ENCODE data around the gene ADAMTS4. TPM values are rescaled to one million over a fixed set of nuclear protein-coding genes. Genes with fewer than 3 reads are reported as not detected.
"Not testable (repeated sequence)": the region's sequence is repeated elsewhere in the genome, so short reads cannot be mapped to it uniquely, and the experiment has no call there.

ADAMTS4 gene
- total and polyA plus RNA-seq, 2 of the 4 experiments (the other 2 are of a cell fraction) = 0.39 to 0.72 TPM

DNA sequence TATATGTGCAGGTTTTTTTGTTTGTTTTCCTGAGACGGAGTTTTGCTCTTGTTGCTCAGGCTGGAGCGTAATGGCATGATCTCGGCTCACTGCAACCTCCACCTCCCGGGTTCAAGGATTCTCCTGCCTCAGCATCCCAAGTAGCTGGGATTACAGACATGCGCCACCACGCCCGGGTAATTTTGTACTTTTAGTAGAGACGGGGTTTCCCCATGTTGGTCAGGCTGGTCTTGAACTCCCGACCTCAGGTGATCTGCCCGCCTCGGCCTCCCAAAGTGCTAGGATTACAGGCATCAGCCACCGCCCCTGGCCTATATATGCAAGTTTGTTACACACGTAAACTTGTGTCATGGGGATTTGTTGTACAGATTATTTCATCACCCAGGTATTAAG, 25.8 kb upstream of the ADAMTS4 start:
- H3K36me3 ChIP-seq (ENCODE audit: control insufficient read depth, insufficient read depth, low read length) = peaks cover 10% of the 10 kb centered on the region; the same call in 1 of the 2 replicates
- H3K4me2 ChIP-seq (ENCODE audit: low read depth, low read length); H3K9me3 ChIP-seq (ENCODE audit: control insufficient read depth, insufficient read depth, low read length); H2BK15ac ChIP-seq (ENCODE audit: low read depth, low read length); H2AFZ ChIP-seq (replicated peaks; ENCODE audit: low read length, poor library complexity); H3K18ac ChIP-seq (ENCODE audit: low read depth, low read length); H3K4me3 ChIP-seq (ENCODE audit: insufficient read depth, low read depth, low read length); H3K9me1 ChIP-seq (ENCODE audit: insufficient read depth, low read length); ATAC-seq (ENCODE audit: low read depth); H2AK9ac ChIP-seq (replicated peaks; ENCODE audit: low read depth, low read length, poor library complexity); H4K91ac ChIP-seq (ENCODE audit: insufficient read depth, low read depth, low read length); H3K14ac ChIP-seq (replicated peaks; ENCODE audit: low read depth, low read length); H3K27ac ChIP-seq (ENCODE audit: insufficient read depth, low read length); DNase-seq; H3K9ac ChIP-seq (ENCODE audit: low read depth, low read length); H3K56ac ChIP-seq (ENCODE audit: extremely low read depth, insufficient read depth, low read length); H3K4ac ChIP-seq (ENCODE audit: low read depth, low read length); H2AK5ac ChIP-seq (ENCODE audit: low read depth, low read length); H4K8ac ChIP-seq (ENCODE audit: low read depth in 2 of 2, low read length in 2 of 2); H3K27me3 ChIP-seq (ENCODE audit: control insufficient read depth, insufficient read depth, low read length); H3K4me1 ChIP-seq (ENCODE audit: control insufficient read depth, insufficient read depth, low read length); dilution Hi-C loops (cut with HindIII; ENCODE audit: low sequenced_read_pairs, unreplicated experiment); BruUV-seq (replicated peaks); POLR2A ChIA-PET (ENCODE audit: unreplicated experiment); H2BK120ac ChIP-seq (ENCODE audit: low read depth, low read length); H2BK20ac ChIP-seq (ENCODE audit: low read depth, low read length); H4K5ac ChIP-seq (ENCODE audit: low read depth, low read length); H4K20me1 ChIP-seq (ENCODE audit: insufficient read depth, low read length); H3K23ac ChIP-seq (ENCODE audit: low read depth, low read length); H2BK5ac ChIP-seq (ENCODE audit: low read depth, low read length, poor library complexity, severe bottlenecking): not testable (repeated sequence)
- intact Hi-C loops (cut with micrococcal nuclease) = loop anchor here (1.0 kb wide), 1 partner anchor 32 kb away; no protein-coding TSS in a partner anchor
- in situ Hi-C loops (cut with MboI; ENCODE audit: low sequenced_read_pairs) = loop anchor here (5.0 kb wide), 2 partner anchors 68 to 158 kb away; no protein-coding TSS in a partner anchor
- CTCF ChIA-PET = interaction anchor here (1.5 to 3.2 kb wide), 3 partner anchors 9 to 22 kb away, joined by 9 to 20 read pairs (median 19); partner anchors contain the start of gene NDUFS2
- peaks cover 9 to 17% of the 10 kb centered on the region in 2 experiments; a peak in 3 of 4 replicates for H3K79me1 ChIP-seq (ENCODE audit: low read depth in 1 of 2, low read length in 2 of 2)
- no CpG with 5 or more reads among the region's 13 CpGs for WGBS, 2 experiments (ENCODE audit: extremely low coverage in 2 of 2, insufficient read length in 1 of 2)

Data from IMR-90 (cell line).